GM21526 (cell line): ENCODE measurements around the gene ITSN1.

Source experiments
- ATAC-seq: cut with Tn5 transposase; IDR thresholded peaks from one replicate; pipeline ENCODE4 v1.9.1; 2021; ENCODE audit warnings: moderate library complexity; ENCODE audit not compliant: unreplicated experiment, low FRiP score

The ITSN1 gene

GRCh38 chr21:33800753-33801423 lies 158.6 kb downstream of the ITSN1 start:
- no peak for ATAC-seq

GRCh38 chr21:33801424-33802405 lies 159.4 kb downstream of the ITSN1 start:
- ATAC-seq, result no peak

- ATAC-seq, result no peak
Measured at GRCh38 chr21:33802481-33802880, 160.2 kb downstream of the ITSN1 start.

GRCh38 chr21:33808715-33809367 lies 166.5 kb downstream of the ITSN1 start:
- no peak for ATAC-seq

GRCh38 chr21:33810766-33811165 lies 168.5 kb downstream of the ITSN1 start:
- no peak for ATAC-seq

- no peak for ATAC-seq
Measured at GRCh38 chr21:33811167-33812010, 169.1 kb downstream of the ITSN1 start.

- no peak for ATAC-seq
Measured at GRCh38 chr21:33813832-33814365, 171.6 kb downstream of the ITSN1 start.

- no peak for ATAC-seq
Measured at GRCh38 chr21:33815143-33815707, 172.9 kb downstream of the ITSN1 start.

- ATAC-seq, result no peak
Measured at GRCh38 chr21:33816174-33816573, 173.9 kb downstream of the ITSN1 start.

- ATAC-seq, result no peak
Measured at GRCh38 chr21:33817138-33817537, 174.8 kb downstream of the ITSN1 start.

GRCh38 chr21:33817663-33818451 lies 175.6 kb downstream of the ITSN1 start:
- no peak for ATAC-seq

GRCh38 chr21:33820230-33820770 lies 178.0 kb downstream of the ITSN1 start:
- ATAC-seq, result no peak

- no peak for ATAC-seq
Measured at GRCh38 chr21:33820798-33821197, 178.5 kb downstream of the ITSN1 start.

GRCh38 chr21:33821503-33822322 lies 179.4 kb downstream of the ITSN1 start:
- ATAC-seq, result no peak

GRCh38 chr21:33824156-33824941 lies 182.0 kb downstream of the ITSN1 start:
- ATAC-seq, result no peak

GRCh38 chr21:33825419-33825818 lies 183.1 kb downstream of the ITSN1 start:
- no peak for ATAC-seq

- ATAC-seq, result no peak
Measured at GRCh38 chr21:33825915-33826314, 183.6 kb downstream of the ITSN1 start.
